GM21367 (cell line): ENCODE measurements around the gene GRK1.

Experiments
- ATAC-seq: cut with Tn5 transposase; IDR thresholded peaks from one replicate; pipeline ENCODE4 v1.9.1; 2021; ENCODE audit not compliant: unreplicated experiment

Gene GRK1

GRCh38 chr13:113726961-113727411, 60.0 kb downstream of the GRK1 start:
- ATAC-seq = no peak

DNA sequence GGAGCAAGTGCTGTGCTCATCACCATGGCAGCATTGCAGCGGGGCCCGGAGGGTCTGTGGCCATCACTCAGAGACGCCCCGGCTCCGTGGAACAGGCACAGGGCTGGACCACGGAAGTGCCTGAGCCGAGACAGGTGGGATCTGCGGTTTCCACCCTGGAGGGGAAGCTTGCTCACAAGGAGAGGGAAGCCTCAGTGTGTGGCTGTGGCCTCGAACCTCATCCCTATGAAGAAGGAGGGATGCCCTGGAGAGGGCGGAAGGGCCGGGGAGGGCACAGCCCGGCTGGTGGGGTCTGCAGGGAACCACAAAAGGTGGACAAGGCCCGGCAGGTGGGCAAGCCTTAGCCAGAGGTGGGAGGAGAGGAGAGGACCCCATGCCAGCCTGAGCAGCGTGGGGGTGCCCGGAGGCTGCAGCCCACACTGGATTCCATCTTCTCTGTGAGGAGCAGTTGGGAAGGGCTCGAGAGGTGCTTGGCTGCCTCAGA, 61.6 kb downstream of the GRK1 start:
- ATAC-seq = no peak

GRCh38 chr13:113729187-113730019, 62.4 kb downstream of the GRK1 start:
- no peak for ATAC-seq

GRCh38 chr13:113730258-113730691, 63.3 kb downstream of the GRK1 start:
- no peak for ATAC-seq

DNA sequence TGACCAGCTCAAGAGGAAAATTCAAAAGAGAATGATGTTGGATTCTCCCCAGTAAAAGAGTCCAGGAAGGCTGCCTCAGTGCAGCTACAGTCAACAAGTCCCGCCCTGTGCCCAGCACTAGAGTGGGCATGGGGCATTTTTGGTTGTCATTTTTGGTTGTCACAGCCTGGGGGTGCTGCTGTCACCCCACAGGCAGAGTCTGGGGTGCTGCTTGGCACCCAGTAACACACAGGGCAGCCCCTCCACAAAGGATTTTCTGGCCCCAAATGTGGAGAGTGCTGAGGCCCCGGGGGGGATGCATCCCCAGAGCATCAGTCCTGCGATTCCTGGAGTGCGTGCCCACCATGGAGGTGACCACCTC, 63.8 kb downstream of the GRK1 start:
- ATAC-seq = no peak

DNA sequence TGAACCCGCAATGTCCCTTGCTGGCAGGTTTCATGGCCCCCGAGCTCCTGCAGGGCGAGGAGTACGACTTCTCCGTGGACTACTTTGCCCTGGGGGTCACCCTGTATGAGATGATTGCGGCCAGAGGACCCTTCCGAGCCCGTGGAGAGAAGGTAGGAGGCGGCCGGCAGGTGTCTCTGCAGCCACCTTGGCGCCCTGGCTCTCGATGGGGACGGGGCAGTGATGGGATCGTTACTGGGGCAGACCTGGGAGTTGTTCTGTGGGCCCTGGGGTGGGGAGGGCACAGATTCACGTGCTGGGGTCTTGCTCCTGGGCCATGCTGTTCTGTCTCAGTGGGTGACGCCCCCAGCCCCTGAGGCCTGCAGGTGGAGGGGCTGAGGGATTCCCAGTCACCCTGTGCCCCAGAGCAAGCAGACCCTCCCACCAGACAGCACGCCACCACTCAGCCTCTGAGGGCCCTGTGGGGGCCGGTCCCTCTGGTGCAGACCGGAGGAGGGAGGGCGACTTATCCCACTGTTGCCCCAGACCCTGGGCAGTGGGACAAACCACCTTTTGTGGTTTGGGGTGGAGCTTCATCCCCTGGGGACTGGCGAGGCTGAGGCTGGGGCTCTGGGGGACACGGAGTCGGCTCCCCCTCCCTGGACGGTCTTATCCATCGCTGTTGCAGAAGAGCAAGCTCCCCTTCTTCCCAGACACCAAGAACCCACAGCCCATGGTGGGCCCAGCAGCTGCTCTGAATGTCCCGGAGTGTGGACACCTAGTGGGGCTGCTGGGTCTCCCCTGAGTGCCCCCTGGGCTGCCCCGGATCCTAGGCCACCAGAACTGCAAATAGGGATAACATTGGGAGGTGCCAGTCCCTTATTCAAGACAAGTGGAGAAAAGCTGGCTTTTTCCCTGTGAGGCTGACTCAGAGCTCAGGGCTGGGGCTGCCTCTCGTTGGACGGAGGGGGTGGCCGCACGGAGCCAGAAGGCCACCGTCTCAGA, 64.5 kb downstream of the GRK1 start:
- ATAC-seq = no peak

- ATAC-seq = no peak
Observed at GRCh38 chr13:113732176-113732960, 65.3 kb downstream of the GRK1 start.

GRCh38 chr13:113732961-113733950, 66.2 kb downstream of the GRK1 start:
- ATAC-seq = no peak

- no peak for ATAC-seq
Observed at GRCh38 chr13:113734099-113734825, 67.2 kb downstream of the GRK1 start.

DNA sequence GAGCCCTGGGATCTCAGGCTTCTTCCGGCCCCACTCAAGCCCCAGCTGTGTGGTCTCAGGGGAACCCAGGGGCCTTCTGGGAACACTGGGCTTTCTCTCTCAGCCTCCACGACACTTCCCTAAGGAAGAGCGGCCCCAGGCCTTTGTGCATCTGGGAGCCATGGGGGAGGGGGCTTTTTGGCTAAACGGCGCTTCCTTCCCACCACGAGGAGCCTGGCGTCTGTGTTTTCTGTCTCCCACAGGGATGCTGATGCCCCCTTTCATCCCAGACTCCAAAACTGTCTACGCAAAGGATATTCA, 67.8 kb downstream of the GRK1 start:
- ATAC-seq = no peak

DNA sequence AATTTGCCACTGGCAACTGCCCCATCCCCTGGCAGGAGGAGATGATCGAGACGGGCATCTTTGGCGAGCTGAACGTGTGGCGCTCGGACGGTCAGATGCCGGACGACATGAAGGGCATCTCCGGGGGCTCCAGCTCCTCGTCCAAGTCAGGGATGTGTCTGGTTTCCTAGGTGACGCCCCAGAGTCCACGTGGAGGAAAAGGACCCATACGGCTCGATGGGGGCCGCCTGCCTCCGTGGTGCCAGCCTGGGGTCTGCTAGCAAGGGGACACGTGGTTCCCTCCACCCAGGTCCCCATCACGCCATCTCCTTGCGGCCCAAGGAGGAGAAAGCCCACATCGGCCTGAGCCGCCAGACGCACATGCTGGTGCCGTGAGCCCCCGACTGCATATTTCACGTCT, 68.2 kb downstream of the GRK1 start:
- ATAC-seq = no peak

- no peak for ATAC-seq
Observed at GRCh38 chr13:113735750-113736149, 68.7 kb downstream of the GRK1 start.

GRCh38 chr13:113736258-113736731, 69.3 kb downstream of the GRK1 start:
- no peak for ATAC-seq

DNA sequence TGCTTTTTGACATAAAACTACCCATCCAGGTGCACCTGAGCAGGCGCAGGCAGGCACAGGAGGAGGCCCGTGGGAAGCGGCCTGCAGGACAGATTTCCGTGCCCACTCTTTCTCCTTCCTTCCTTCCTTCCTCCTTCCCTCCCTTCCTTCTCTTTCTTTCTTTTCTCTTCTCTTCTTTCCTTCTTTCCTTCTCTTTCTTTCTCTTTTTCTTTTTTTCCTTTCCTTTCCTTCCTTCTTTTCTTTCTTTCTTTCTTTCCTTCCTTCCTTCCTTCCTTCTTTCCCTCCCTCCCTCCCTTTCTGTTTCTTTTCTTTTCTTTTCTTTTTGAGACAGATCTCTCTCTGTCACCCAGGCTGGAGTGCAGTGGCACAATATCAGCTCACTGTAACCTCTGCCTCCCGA, 70.8 kb downstream of the GRK1 start:
- ATAC-seq = no peak

- no peak for ATAC-seq
Observed at GRCh38 chr13:113739527-113740285, 72.7 kb downstream of the GRK1 start.

- no peak for ATAC-seq
Observed at GRCh38 chr13:113740286-113740556, 73.2 kb downstream of the GRK1 start.

DNA sequence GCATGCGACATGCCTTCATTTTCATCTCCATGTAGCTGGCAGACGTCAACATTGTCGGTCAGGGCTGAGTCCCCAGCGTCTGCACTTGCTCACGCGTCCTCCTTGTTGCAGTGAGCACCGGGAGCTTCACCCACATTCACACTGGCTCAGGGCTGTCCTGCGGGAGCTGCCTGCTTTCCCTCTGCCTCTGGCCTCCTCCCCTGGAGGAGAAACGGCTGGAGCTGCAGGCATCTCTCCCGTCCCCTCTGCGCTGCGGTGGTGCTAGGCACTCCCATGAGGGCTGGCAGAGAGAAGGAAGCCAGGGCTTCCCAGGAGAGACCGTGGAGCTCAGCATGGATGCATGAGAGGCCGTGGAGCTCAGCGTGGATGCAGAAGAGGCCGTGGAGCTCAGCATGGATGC, 73.6 kb downstream of the GRK1 start:
- no peak for ATAC-seq

GRCh38 chr13:113741191-113741668, 74.2 kb downstream of the GRK1 start:
- ATAC-seq = no peak
